Gastrocnemius medialis (tissue), 4 donors: Measurements from ENCODE around the gene OR10J1. TPM values are rescaled to one million over a fixed set of nuclear protein-coding genes. Genes with fewer than 3 reads are reported as not detected.

ENCODE experiments used
- ATAC-seq, 2 donors: fragments of 150-250 bp; one replicate each; pipeline ENCODE4 v1.9.1; 2016
- DNase-seq, 2 donors: peaks; one replicate each; pipeline ENCODE4 v3.0.0-alpha.2; 2019
- H3K27ac ChIP-seq, 4 donors: fragments of 200-600 bp; sonication (generic); 1 replicate in 1 of 4; 2 replicates in 3 of 4; pipeline ENCODE4 v1.5.1; 2016 to 2018; ENCODE audit warnings: mild to moderate bottlenecking in 2 of 4, moderate library complexity in 1 of 4
- H3K27me3 ChIP-seq, 3 donors: fragments of 200-600 bp; sonication (generic) in 2 of 3; 1 replicate in 1 of 3; 2 replicates in 2 of 3; pipeline versions ENCODE4 v1.5.1 to v1.6.0; 2016 to 2019; ENCODE audit warnings: mild to moderate bottlenecking in 1 of 3, moderate library complexity in 1 of 3
- H3K36me3 ChIP-seq, 2 donors: fragments of 200-600 bp; sonication (generic) in 1 of 2; one replicate each; pipeline ENCODE4 v1.5.1; 2017 to 2018
- H3K4me1 ChIP-seq, 2 donors: fragments of 200-600 bp; sonication (generic) in 1 of 2; one replicate each; pipeline ENCODE4 v1.5.1; 2016 to 2017; ENCODE audit warnings: mild to moderate bottlenecking in 2 of 2
- H3K4me3 ChIP-seq, 4 donors: fragments of 200-600 bp; sonication (generic) in 3 of 4; 1 replicate in 1 of 4; 2 replicates in 3 of 4; pipeline ENCODE4 v1.5.1; 2016 to 2019; ENCODE audit warnings: mild to moderate bottlenecking in 2 of 4
- H3K9me3 ChIP-seq, 3 donors: fragments of 200-600 bp; sonication (generic) in 2 of 3; 1 replicate in 1 of 3; 2 replicates in 2 of 3; pipeline ENCODE4 v1.5.1; 2016 to 2019
- POLR2A ChIP-seq, 2 donors: fragments of 450-650 bp; IDR thresholded peaks; one replicate each; pipeline ENCODE4 v1.6.1; 2017; ENCODE audit warnings: antibody characterized with exemption in 2 of 2, mild to moderate bottlenecking in 2 of 2, moderate library complexity in 2 of 2
- in situ Hi-C, 4 donors: fragments of 200-750 bp; cut with MboI; loops; one replicate each; pipeline versions ENCODE4 v1.15.0 to v1.8.0; 2017; ENCODE audit warnings: low sequenced_read_pairs in 4 of 4
- intact Hi-C: fragments of 100-400 bp; cut with DNase I; formaldehyde crosslinking; loops from one replicate; pipeline ENCODE4 v1.15.1; 2023; ENCODE audit warnings: low total_unique reads
- total RNA-seq, 4 donors: library from RNA; depleted of rRNA; stranded (reverse); fragments of >200 nt; gene quantifications; one replicate each; pipeline versions ENCODE4 v1.1.0 to v1.2.3, GENCODE V29; 2016
- TF ChIP-seq, protein P1 (sequence below), 5 experiments: fragments of 450-650 bp in 3 of 5; fragments of 200-600 bp in 2 of 5; sonication (generic) in 2 of 5; IDR thresholded peaks in 4 of 5; conservative IDR thresholded peaks in 1 of 5; 1 replicate in 4 of 5; 2 replicates in 1 of 5; pipeline ENCODE4 v1.5.1; 2016 to 2019; ENCODE audit warnings: antibody characterized with exemption in 5 of 5, mild to moderate bottlenecking in 3 of 5, moderate library complexity in 3 of 5

Gene OR10J1
- total RNA-seq, 4 donors from 2014 or later: not detected

DNA sequence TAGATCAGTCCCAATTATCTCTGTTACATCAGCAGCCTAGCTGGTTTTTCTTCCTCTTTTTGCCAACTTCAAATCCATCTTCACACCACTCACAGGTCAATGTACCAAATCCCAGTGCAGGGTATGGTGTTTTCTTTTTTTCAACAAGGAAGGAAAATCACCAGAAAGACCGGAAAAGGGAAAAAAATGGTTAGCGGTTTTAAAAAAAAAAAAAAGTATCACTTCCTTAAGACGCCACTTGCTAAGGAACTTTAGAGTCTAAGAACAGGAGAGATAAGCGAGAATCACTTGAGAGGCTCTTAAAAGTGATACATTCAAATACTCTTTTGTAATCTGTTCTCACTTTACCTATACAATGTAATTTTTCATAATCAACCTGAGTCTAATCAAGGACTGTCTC lies 3.1 kb upstream of the OR10J1 start:
- TF ChIP-seq, protein P1, sequence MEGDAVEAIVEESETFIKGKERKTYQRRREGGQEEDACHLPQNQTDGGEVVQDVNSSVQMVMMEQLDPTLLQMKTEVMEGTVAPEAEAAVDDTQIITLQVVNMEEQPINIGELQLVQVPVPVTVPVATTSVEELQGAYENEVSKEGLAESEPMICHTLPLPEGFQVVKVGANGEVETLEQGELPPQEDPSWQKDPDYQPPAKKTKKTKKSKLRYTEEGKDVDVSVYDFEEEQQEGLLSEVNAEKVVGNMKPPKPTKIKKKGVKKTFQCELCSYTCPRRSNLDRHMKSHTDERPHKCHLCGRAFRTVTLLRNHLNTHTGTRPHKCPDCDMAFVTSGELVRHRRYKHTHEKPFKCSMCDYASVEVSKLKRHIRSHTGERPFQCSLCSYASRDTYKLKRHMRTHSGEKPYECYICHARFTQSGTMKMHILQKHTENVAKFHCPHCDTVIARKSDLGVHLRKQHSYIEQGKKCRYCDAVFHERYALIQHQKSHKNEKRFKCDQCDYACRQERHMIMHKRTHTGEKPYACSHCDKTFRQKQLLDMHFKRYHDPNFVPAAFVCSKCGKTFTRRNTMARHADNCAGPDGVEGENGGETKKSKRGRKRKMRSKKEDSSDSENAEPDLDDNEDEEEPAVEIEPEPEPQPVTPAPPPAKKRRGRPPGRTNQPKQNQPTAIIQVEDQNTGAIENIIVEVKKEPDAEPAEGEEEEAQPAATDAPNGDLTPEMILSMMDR (IDR thresholded peaks at IDR 0.05 in 4 of 5, conservative IDR thresholded peaks at IDR 0.05 in 1 of 5): no peak
- no peak for TF ChIP-seq POLR2A (IDR thresholded peaks at IDR 0.05)
- Histone ChIP-seq H3K36me3 (no peaks in the 10 kb centered on the region), H3K27me3 (no peaks in the 10 kb centered on the region), H3K4me3 (no peak overlapping the region), H3K4me1 (no peaks in the 10 kb centered on the region), H3K9me3 (no peaks in the 10 kb centered on the region), H3K27ac (no peak overlapping the region)
- ATAC-seq (no peak), DNase-seq (no peak)
- in situ Hi-C loops: no loop called here
- intact Hi-C loops: no loop called here

DNA sequence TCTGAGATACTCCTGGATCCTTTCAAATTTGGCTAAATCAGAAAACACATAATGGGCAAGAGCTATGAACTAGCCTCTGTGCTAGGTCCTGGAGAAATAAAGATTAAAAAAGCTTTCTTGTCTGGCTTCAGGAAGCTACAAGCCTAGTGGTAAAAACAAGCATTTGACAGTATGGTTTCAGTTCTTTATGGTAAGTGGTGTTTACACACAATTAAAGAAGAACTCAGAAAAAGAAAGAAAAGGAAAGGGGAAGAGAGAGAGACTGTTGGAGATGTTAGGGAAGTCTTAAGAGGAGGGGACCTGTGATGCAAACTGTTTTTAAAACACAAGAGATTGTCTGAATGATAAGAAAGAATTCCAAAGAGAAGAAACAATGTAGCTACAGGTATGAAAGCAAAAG lies 1.8 kb downstream of the OR10J1 start:
- no peak for DNase-seq
- Histone ChIP-seq H3K36me3 (no peaks in the 10 kb centered on the region), H3K27me3 (no peaks in the 10 kb centered on the region), H3K27ac (no peak overlapping the region), H3K4me1 (no peaks in the 10 kb centered on the region), H3K4me3 (no peak overlapping the region), H3K9me3 (no peaks in the 10 kb centered on the region)
- in situ Hi-C loops: no loop called here
- TF ChIP-seq, protein P1 (IDR thresholded peaks at IDR 0.05 in 4 of 5, conservative IDR thresholded peaks at IDR 0.05 in 1 of 5): no peak
- TF ChIP-seq POLR2A (IDR thresholded peaks at IDR 0.05): no peak
- ATAC-seq: no peak
- intact Hi-C loops: no loop called here

DNA sequence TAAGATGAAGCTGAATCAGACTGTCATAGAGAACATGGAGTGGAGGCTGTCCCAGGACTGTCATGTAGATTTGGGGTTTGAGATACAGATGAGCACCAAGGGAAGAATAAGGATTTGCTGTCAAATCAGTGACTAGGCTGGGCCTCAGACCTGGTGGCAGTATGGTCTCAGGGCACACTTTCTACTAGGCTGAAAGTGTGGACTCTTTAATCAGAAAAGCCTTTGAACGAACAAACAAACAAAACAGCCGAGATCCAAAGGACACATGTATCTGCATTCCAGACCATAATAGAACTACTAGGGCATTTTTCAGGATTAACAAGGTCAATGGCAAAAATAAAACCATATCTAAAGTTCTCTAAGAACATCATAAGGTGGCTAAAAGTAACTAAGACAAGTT lies 2.9 kb downstream of the OR10J1 start:
- Histone ChIP-seq H3K36me3 (no peaks in the 10 kb centered on the region), H3K4me1 (no peaks in the 10 kb centered on the region), H3K4me3 (no peak overlapping the region), H3K27me3 (no peaks in the 10 kb centered on the region), H3K9me3 (no peaks in the 10 kb centered on the region), H3K27ac (no peak overlapping the region)
- no peak for ATAC-seq
- no peak for DNase-seq
- intact Hi-C loops: no loop called here
- in situ Hi-C loops: no loop called here
- no peak for TF ChIP-seq POLR2A (IDR thresholded peaks at IDR 0.05)
- TF ChIP-seq, protein P1 (IDR thresholded peaks at IDR 0.05 in 4 of 5, conservative IDR thresholded peaks at IDR 0.05 in 1 of 5): no peak

DNA sequence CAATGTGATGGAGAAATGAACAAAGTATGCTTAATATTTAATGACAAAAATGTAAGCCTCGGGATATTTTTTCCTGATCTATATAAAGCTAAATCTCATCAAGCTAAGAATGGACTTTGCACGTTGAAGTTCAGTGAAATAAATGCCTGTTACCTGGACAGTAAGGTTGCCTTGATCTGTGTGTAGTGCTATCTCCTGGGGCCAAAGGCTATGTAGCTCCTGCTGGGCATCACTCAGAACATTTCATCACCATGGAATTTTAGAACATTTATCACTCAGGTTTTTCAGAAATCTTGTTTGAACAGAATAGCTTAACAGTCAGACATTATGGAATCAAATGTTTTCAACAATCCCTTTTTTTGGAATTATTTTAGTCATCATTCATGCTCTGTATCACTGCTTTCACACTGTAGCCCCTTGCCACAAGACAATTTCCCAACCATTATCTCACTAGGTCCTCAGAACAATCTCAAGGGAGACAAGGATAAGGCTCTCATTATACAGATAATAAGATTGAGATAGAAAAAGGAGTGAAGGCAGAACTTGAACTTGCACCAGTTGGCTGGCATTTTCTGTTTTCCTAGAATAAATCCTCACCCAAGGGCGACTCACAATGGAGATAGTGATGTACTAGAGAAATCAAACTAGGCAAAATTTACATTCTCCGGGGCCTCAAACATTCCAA lies 3.7 kb downstream of the OR10J1 start:
- TF ChIP-seq POLR2A (IDR thresholded peaks at IDR 0.05): no peak
- TF ChIP-seq, protein P1 (IDR thresholded peaks at IDR 0.05 in 4 of 5, conservative IDR thresholded peaks at IDR 0.05 in 1 of 5): no peak
- no peak for ATAC-seq
- no peak overlapping the region for H3K27ac ChIP-seq
- no peak overlapping the region for H3K4me3 ChIP-seq
- no peaks in the 10 kb centered on the region for H3K36me3 ChIP-seq
- no peaks in the 10 kb centered on the region for H3K27me3 ChIP-seq
- DNase-seq: no peak
- in situ Hi-C loops: no loop called here
- H3K4me1 ChIP-seq: no peaks in the 10 kb centered on the region
- intact Hi-C loops: no loop called here
- H3K9me3 ChIP-seq: no peaks in the 10 kb centered on the region

DNA sequence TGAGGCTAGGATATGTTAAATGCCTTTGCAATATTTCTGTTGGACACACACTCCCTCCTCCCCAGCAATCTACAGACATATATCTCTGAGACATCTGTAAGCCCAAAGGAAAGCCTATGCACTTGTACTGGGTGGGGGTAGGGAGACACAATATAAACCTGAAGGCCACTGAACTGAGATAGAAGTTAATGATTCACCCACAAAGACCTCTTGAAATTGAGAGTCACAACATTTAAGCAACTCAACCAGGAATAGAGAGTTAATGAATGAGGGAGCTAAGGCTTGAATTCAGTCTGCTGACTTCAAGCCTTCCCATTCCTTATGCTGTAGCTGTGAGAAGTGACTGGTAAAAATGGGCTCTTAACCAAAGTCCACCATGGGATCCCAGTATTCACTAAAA lies 5.0 kb downstream of the OR10J1 start:
- DNase-seq (no peak), ATAC-seq (no peak)
- Histone ChIP-seq H3K4me1 (no peaks in the 10 kb centered on the region), H3K4me3 (no peak overlapping the region), H3K36me3 (no peaks in the 10 kb centered on the region), H3K9me3 (no peaks in the 10 kb centered on the region), H3K27ac (no peak overlapping the region), H3K27me3 (no peaks in the 10 kb centered on the region)
- in situ Hi-C loops: no loop called here
- TF ChIP-seq POLR2A (IDR thresholded peaks at IDR 0.05): no peak
- TF ChIP-seq, protein P1 (IDR thresholded peaks at IDR 0.05 in 4 of 5, conservative IDR thresholded peaks at IDR 0.05 in 1 of 5): no peak
- intact Hi-C loops: no loop called here
